Type B pancreatic cell (in vitro differentiated cells): ENCODE results near the gene DHRS7C. TPM values are rescaled to one million over a fixed set of nuclear protein-coding genes. Genes with fewer than 3 reads are reported as not detected.

Source experiments
- DNase-seq: peaks from one replicate; pipeline ENCODE4 v3.0.0; 2021; ENCODE audit warnings: mixed read lengths; ENCODE audit not compliant: unreplicated experiment; ENCODE audit errors: extremely low spot score
- H3K27ac Mint-ChIP-seq: 2 replicates; pipeline ENCODE4 v1.8.0; 2021; ENCODE audit warnings: mild to moderate bottlenecking, mixed read lengths
- H3K27me3 Mint-ChIP-seq: 2 replicates; pipeline ENCODE4 v1.8.0; 2021; ENCODE audit warnings: mixed read lengths
- H3K36me3 Mint-ChIP-seq: 2 replicates; pipeline ENCODE4 v1.8.0; 2021; ENCODE audit warnings: mixed read lengths
- H3K4me1 Mint-ChIP-seq: one replicate; pipeline ENCODE4 v1.8.0; 2021; ENCODE audit warnings: mixed read lengths; ENCODE audit not compliant: unreplicated experiment
- H3K4me3 Mint-ChIP-seq: 2 replicates; pipeline ENCODE4 v1.8.0; 2021; ENCODE audit warnings: mild to moderate bottlenecking, mixed read lengths
- H3K9me3 Mint-ChIP-seq: 2 replicates; pipeline ENCODE4 v1.8.0; 2021; ENCODE audit warnings: mixed read lengths
- CTCF ChIP-seq: fragments of 200-600 bp; sonication (generic); conservative IDR thresholded peaks from 2 replicates; pipeline ENCODE4 v1.5.0; 2021; ENCODE audit warnings: antibody characterized with exemption, mild to moderate bottlenecking
- total RNA-seq: library from RNA; stranded (reverse); gene quantifications from 2 replicates; pipeline ENCODE4 v1.2.1, GENCODE V29; 2021; ENCODE audit warnings: low replicate concordance

Gene DHRS7C
- total RNA-seq, 1 donor from 2014 or later: not detected

DNA sequence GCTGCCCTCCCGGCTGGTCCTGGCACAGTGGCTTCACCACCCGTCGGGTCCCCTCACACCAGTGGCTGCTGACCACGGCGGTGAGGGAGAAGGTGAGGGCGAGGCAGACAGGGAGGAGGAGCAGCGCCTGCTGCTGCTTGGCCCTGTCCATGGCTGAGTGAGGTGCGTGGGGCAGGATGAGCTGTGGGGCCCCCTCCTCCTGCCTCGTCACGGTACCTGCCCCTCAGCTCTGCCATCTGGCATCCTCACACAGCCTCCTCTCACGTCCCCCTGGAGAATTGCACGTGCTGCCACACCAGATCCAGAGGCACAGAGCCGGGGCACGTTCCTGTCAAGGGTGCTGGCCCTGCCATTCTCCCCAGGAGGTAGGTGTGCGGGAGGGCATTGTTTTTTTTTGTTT lies 30.5 kb upstream of the DHRS7C start, which contains the start of gene GSG1L2:
Gene GSG1L2 (minus strand): TSS at position 159 of the 400 bp plus-strand sequence. CDS start 8 bp downstream, at position 151.
- Mint-ChIP-seq H3K36me3 (no peaks in the 10 kb centered on the region), H3K4me3 (no peak within 1 kb of the TSS), H3K4me1 (no peaks in the 10 kb centered on the region), H3K27me3 (peaks cover 20% of the 10 kb centered on the region), H3K9me3 (peaks cover 4% of the 10 kb centered on the region), H3K27ac (no peak within 1 kb of the TSS)
- no peak for DNase-seq
- no peak for TF ChIP-seq CTCF

- H3K36me3 Mint-ChIP-seq: no peaks in the 10 kb centered on the region
- no peak overlapping the region for H3K27ac Mint-ChIP-seq
- peaks cover 22% of the 10 kb centered on the region for H3K27me3 Mint-ChIP-seq
- DNase-seq: no peak
- H3K9me3 Mint-ChIP-seq: peaks cover 4% of the 10 kb centered on the region
- H3K4me1 Mint-ChIP-seq: no peaks in the 10 kb centered on the region
- TF ChIP-seq CTCF: no peak
- H3K4me3 Mint-ChIP-seq: no peak overlapping the region
Measured at GRCh38 chr17:9820448-9820847, 29.1 kb upstream of the DHRS7C start.

GRCh38 chr17:9818760-9819159 lies 27.4 kb upstream of the DHRS7C start:
- no peak for DNase-seq
- H3K27ac Mint-ChIP-seq: no peak overlapping the region
- no peaks in the 10 kb centered on the region for H3K36me3 Mint-ChIP-seq
- peaks cover 23% of the 10 kb centered on the region for H3K27me3 Mint-ChIP-seq
- no peak for TF ChIP-seq CTCF
- H3K9me3 Mint-ChIP-seq: peaks cover 4% of the 10 kb centered on the region
- H3K4me1 Mint-ChIP-seq: no peaks in the 10 kb centered on the region
- no peak overlapping the region for H3K4me3 Mint-ChIP-seq

DNA sequence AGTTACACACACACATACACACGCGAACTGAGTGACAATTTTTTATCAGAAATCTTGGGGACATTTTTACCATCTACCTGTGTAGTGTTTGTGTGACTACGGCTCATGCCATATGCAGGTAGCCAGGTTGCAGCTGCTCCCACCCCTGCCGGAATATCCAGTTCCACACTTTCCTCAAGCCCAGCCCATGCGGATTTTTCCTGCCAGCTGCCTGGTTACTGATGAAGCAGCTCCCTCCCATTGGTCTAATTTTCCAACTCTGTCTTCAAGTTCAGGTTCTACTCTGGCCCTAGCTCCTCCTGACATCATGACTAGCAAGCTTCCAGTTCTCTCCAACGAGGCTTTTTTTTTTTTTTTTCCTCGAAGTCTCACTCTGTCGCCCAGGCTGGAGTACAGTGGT lies 25.7 kb upstream of the DHRS7C start:
- no peaks in the 10 kb centered on the region for H3K4me1 Mint-ChIP-seq
- TF ChIP-seq CTCF: no peak
- H3K4me3 Mint-ChIP-seq: no peak overlapping the region
- no peak overlapping the region for H3K27ac Mint-ChIP-seq
- H3K36me3 Mint-ChIP-seq: no peaks in the 10 kb centered on the region
- no peak for DNase-seq
- peaks cover 22% of the 10 kb centered on the region for H3K27me3 Mint-ChIP-seq
- H3K9me3 Mint-ChIP-seq: peaks cover 4% of the 10 kb centered on the region

- peaks cover 4% of the 10 kb centered on the region for H3K9me3 Mint-ChIP-seq
- H3K36me3 Mint-ChIP-seq: no peaks in the 10 kb centered on the region
- H3K27ac Mint-ChIP-seq: no peak overlapping the region
- peaks cover 23% of the 10 kb centered on the region for H3K27me3 Mint-ChIP-seq
- DNase-seq: no peak
- no peaks in the 10 kb centered on the region for H3K4me1 Mint-ChIP-seq
- no peak for TF ChIP-seq CTCF
- no peak overlapping the region for H3K4me3 Mint-ChIP-seq
Measured at GRCh38 chr17:9816472-9816871, 25.1 kb upstream of the DHRS7C start.
